AG10803 (cell line): ENCODE measurements around the gene IL20RB.
A peak's percentile ranks its signal among the peaks of the same experiment; 100 is the strongest.

Source experiments
- DNase-seq: peaks from one replicate; pipeline ENCODE4 v3.0.0; 2010; ENCODE audit warnings: low read depth
- H3K4me3 ChIP-seq: 2 replicates; pipeline ENCODE4 v1.5.1; 2011; ENCODE audit warnings: mild to moderate bottlenecking, low read length, control low read depth
- TF ChIP-seq, protein P1 (sequence below): conservative IDR thresholded peaks from 2 replicates; pipeline ENCODE4 v1.5.1; 2011; ENCODE audit warnings: mild to moderate bottlenecking, low read length, control low read depth, inconsistent platforms

IL20RB gene

DNA sequence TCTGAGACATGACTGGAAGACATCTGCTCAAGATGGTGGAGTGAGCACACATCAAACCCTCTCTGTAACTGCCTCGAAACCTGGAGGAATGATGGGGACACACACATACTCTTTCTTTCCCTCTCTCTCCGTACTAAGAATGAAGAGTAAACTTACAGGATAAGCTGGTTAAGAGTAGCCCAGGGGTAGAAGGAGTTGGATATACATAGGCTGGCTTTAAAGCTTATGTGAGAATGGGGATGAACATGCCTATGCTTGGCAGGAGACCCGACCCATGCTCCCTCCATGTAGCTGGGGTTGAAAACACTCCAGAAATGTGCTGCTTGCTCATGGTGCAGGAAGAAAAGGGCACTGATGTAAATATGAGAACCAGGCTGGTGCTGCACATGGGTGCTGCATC, 68.9 kb downstream of the IL20RB start:
- TF ChIP-seq, protein P1, sequence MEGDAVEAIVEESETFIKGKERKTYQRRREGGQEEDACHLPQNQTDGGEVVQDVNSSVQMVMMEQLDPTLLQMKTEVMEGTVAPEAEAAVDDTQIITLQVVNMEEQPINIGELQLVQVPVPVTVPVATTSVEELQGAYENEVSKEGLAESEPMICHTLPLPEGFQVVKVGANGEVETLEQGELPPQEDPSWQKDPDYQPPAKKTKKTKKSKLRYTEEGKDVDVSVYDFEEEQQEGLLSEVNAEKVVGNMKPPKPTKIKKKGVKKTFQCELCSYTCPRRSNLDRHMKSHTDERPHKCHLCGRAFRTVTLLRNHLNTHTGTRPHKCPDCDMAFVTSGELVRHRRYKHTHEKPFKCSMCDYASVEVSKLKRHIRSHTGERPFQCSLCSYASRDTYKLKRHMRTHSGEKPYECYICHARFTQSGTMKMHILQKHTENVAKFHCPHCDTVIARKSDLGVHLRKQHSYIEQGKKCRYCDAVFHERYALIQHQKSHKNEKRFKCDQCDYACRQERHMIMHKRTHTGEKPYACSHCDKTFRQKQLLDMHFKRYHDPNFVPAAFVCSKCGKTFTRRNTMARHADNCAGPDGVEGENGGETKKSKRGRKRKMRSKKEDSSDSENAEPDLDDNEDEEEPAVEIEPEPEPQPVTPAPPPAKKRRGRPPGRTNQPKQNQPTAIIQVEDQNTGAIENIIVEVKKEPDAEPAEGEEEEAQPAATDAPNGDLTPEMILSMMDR: no peak
- H3K4me3 ChIP-seq: no peak overlapping the region
- DNase-seq: no peak

DNA sequence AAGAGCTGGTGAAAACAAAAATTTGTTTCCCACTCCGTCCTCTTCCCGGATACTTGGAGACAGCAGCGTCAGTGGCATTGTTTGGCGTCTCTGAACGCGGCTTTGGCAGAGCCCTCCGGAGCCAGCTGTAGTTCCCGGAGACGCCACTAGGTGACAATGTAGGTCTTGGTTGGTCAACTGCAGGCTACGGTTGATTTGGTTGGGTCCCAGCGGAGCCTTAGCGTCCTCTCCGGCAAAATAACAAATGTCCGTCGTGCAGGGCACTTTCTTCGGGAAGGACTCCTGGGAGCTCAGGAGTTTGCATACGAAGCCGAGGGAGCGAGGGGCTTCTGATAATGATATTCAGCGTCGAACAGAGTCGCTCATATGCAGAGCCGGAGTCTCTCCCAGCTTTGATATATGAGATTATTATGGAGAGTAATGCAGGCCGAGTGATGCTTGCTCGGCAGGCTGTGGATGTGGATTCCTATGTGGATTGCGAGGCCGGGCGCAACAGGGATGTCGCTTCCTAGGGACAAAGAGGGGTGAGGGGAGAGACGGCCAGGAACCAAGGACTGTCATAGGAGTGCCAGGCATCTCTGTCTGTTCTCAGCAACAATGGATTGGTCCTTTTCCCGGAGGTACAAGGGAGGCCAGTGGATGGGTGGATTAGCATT, 74.8 kb downstream of the IL20RB start:
- peak overlapping the region; percentile 55 for H3K4me3 ChIP-seq
- peak; percentile 75 for DNase-seq

GRCh38 chr3:137035631-137036030, 77.8 kb downstream of the IL20RB start:
- TF ChIP-seq, protein P1: peak; percentile 46
- no peak overlapping the region for H3K4me3 ChIP-seq
- no peak for DNase-seq

More for the DNA sequence above, 74.8 kb downstream of the IL20RB start:
- TF ChIP-seq, protein P1: peak; percentile 98

GRCh38 chr3:137039570-137039969, 81.8 kb downstream of the IL20RB start:
- TF ChIP-seq, protein P1: no peak
- DNase-seq: no peak
- H3K4me3 ChIP-seq: no peak overlapping the region

DNA sequence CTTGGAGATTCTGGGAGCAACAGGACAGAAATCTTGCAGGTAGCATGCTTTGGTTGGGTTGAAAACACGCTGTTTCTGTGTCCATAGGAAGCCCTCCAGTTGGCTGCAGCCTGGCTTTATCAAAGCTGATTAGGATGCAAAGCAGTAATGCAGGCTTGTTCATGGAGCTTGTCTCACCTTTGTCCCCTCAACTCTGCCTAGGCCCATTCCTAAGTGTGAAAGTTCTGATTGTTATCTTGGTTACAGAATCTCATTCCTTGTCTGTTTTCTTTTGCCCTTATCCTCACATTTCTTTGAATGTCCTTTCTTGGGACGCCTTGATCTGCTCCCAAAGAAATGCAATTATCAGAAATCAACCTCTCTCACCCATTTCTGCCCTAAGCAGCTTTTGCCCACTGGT, 83.5 kb downstream of the IL20RB start:
- TF ChIP-seq, protein P1: no peak
- H3K4me3 ChIP-seq: no peak overlapping the region
- DNase-seq: no peak

DNA sequence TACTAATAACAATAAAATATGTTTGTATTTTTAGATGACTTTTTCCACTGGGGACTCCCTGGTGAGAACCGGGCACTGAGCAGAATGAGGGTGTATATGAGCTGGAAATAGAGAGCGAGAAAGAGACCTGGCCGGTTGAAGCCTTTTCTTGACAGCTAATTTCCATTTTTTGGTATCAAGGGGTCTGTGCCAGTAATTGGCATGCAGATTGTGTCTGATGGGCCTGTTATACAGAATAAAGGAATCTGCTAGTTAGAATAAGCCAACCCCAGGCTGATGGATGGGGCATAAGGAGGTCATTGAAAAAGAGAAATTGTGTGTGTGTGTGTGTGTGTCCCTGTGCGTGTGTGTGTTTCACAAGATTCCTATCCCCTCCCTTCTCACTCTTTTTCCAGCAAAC, 83.9 kb downstream of the IL20RB start:
- TF ChIP-seq, protein P1: no peak
- no peak overlapping the region for H3K4me3 ChIP-seq
- no peak for DNase-seq

GRCh38 chr3:137046747-137047146, 89.0 kb downstream of the IL20RB start:
- H3K4me3 ChIP-seq: no peak overlapping the region
- TF ChIP-seq, protein P1: no peak
- DNase-seq: no peak
